Epithelial cell of proximal tubule (primary cell): Measurements from ENCODE around the gene AMDHD2. TPM values are rescaled to one million over a fixed set of nuclear protein-coding genes. Genes with fewer than 3 reads are reported as not detected.
"Not testable (repeated sequence)": the region's sequence is repeated elsewhere in the genome, so short reads cannot be mapped to it uniquely, and the experiment has no call there.

Experiments
- DNase-seq: peaks from one replicate; pipeline ENCODE4 v3.0.0-alpha.2; 2011; ENCODE audit warnings: low read depth
- H3K4me3 ChIP-seq: 2 replicates; pipeline ENCODE4 v1.5.1; 2011; ENCODE audit warnings: low read depth, mild to moderate bottlenecking, low read length
- total RNA-seq: library from RNA; depleted of rRNA; stranded (reverse); fragments of >200 nt; gene quantifications from 2 replicates; pipeline ENCODE4 v1.2.3, GENCODE V29; 2015
- TF ChIP-seq, protein P1 (sequence below): conservative IDR thresholded peaks from 2 replicates; pipeline ENCODE4 v1.5.1; 2012; ENCODE audit warnings: low read depth, mild to moderate bottlenecking, low read length

Gene AMDHD2
- total RNA-seq, 1 donor from 2014 or later = 32.7 TPM

DNA sequence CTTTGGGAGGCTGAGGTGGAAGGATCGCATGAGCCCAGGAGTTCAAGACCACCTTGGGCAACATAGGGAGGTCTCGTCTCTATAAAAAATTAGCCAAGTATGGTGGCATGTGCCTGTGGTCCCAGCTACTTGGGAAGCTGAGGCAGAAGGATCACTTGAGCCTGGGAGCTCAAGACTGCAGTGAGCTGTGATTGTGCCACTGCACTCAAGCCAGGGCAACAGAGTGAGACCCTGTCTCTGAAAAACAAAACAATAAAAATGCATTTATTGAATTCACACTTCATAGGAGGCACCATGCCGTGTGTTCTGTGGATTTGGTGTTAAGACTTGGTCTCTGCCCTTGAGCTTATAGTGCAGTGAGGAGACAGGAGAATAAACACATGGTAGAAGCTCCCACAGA lies 42.8 kb upstream of the AMDHD2 start:
- no peak for DNase-seq
- H3K4me3 ChIP-seq = no peak overlapping the region
- TF ChIP-seq, protein P1, sequence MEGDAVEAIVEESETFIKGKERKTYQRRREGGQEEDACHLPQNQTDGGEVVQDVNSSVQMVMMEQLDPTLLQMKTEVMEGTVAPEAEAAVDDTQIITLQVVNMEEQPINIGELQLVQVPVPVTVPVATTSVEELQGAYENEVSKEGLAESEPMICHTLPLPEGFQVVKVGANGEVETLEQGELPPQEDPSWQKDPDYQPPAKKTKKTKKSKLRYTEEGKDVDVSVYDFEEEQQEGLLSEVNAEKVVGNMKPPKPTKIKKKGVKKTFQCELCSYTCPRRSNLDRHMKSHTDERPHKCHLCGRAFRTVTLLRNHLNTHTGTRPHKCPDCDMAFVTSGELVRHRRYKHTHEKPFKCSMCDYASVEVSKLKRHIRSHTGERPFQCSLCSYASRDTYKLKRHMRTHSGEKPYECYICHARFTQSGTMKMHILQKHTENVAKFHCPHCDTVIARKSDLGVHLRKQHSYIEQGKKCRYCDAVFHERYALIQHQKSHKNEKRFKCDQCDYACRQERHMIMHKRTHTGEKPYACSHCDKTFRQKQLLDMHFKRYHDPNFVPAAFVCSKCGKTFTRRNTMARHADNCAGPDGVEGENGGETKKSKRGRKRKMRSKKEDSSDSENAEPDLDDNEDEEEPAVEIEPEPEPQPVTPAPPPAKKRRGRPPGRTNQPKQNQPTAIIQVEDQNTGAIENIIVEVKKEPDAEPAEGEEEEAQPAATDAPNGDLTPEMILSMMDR = no peak

DNA sequence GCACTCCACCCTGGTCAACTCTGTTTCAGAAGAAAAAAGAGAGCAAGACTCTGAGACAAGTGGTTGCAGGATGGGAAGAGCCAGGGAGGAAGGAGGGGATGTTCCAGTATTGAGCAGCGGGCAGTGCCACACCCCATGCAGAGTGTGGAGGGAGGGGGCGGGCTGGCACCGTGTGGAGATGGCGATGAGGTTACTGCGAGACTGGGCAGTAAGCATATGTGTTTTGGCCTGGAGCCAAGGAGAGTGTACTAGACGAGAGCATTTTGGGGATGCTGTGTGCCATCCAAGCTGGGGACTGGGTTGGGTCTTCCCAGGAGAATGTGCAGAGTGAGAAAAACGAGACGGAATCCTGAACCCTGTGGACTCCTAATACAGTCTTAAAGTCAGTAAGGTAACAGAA lies 41.9 kb upstream of the AMDHD2 start:
- TF ChIP-seq, protein P1 = no peak
- DNase-seq = no peak

DNA sequence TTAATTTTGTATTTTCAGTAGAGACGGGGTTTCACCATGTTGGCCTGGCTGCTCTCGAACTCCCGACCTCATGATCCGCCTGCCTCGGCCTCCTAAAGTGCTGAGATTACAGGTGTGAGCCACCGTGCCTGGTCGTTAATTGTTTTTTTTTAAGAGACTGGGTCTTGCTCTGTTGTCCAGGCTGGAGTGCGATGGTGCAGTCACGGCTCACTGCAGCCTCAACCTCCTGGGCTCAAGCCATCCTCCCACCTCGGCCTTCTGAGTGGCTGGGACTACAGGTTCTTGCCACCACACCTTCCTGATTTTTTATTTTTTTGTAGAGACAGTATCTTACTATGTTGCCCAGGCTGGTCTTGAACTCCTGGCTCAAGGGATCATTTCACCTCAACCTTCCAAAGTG lies 40.2 kb upstream of the AMDHD2 start:
- not testable (repeated sequence) for DNase-seq, H3K4me3 ChIP-seq

More for the DNA sequence above, 41.9 kb upstream of the AMDHD2 start:
- no peak overlapping the region for H3K4me3 ChIP-seq

DNA sequence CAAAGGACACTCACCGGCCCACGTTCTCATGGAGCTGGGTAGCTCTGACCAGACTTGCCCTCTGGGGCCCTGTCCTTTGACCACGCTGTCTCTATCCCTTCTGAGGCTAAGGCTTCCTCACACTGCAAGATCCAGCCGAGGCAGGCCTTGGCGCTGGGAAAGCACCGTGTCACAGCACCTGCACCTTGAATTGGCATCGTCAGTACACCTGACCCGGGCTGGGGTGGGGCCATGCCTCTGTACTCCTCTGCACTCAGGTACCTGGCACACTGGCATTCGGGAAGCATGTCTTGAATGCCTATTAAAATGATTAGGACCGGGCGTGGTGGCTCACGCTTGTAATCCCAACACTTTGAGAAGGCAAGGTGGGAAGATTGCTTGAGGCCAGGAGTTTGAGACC lies 39.2 kb upstream of the AMDHD2 start:
- no peak overlapping the region for H3K4me3 ChIP-seq
- TF ChIP-seq, protein P1 = no peak
- no peak for DNase-seq

DNA sequence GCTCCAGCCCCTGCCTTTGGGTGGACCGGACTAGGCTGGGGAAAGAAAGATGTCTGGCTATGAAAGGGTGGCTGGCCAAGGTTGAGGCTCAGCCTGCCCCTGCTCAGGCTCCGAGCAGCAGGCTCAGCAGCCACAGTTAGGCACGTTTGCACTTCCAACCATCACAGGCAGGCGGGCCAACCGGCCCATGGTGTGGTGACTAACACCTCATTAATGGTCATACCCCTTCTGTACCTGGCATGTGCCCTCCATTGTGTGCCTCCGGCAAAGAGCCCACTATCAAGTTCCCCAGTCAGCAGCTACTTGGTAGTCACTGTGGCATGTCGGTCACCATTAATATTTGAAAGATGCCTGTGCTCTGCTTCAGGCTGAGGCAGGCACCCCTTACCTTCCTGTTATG lies 38.5 kb upstream of the AMDHD2 start:
- H3K4me3 ChIP-seq = no peak overlapping the region
- no peak for DNase-seq
- TF ChIP-seq, protein P1 = peak; percentile 11

DNA sequence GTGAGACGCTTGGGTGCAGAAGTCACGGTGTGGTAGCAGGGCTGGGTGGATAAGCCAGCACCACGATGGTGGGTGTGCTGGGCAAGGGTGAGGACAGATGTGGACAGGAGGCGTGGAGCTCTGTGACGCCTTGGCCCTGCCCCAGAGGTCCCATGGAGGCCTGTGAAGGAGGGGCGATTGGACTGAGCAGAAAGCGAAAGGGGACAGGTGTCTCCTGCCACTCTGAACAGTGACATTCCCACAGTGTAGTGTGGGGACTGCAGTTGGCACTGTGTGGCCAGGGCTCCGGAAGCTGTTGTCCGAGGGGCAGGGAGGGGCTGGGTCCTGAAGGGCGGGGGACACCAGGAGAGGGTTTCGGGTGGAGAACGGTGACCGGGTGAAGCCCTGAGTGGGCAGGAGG lies 37.9 kb upstream of the AMDHD2 start:
- TF ChIP-seq, protein P1 = no peak
- H3K4me3 ChIP-seq = no peak overlapping the region
- DNase-seq = no peak

DNA sequence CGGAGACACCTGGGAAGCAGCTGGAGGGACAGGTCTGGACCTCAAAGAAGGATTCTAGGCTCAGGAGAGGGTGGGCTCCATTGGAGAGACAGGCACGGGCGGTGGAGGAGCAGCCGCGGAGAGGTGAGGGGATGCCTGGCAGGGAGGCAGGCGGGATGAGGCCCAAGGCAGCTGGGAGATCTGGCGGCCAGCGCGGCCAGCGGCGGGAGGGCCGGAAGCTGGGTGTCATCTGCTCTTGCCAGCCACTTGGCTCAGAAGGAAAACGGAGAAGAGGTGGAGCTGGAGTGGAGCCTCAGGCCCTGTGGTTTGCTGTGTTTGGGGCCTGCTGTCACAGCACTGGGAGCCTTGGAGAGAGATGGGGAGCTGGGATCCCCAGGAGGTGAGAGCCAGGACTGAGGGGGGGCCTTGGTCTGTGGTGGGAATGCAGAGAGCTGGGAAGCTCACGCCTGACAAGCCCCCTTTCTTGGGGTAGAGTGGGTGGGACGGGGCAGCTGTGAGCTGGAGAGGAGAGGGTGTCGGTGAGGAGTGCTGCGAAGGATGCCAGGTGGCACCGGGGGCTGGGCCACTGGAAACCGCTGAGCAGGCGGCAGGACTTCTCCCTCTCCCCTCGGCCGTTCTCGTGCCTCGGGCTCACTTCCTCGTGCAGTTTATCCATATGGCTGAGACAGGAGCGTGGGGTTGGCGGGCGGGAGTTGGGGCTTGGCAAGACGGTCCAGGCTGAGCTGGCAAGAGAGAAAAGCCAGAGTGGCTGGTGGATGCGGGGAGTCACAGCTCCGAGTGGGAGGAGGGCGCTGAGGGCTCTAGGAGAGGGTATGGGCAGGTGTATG lies 37.2 kb upstream of the AMDHD2 start:
- no peak overlapping the region for H3K4me3 ChIP-seq
- no peak for DNase-seq
- TF ChIP-seq, protein P1 = no peak
